Epithelial cell of esophagus (primary cell): ENCODE measurements around the gene PSMC3IP.
A peak's percentile ranks its signal among the peaks of the same experiment; 100 is the strongest.
"Not testable (repeated sequence)": the region's sequence is repeated elsewhere in the genome, so short reads cannot be mapped to it uniquely, and the experiment has no call there.

Experiments
- DNase-seq: peaks from one replicate; pipeline ENCODE4 v3.0.0; 2010; ENCODE audit warnings: low read depth
- H3K4me3 ChIP-seq: 2 replicates; pipeline ENCODE4 v1.5.1; 2011; ENCODE audit warnings: mild to moderate bottlenecking, low read length, control low read depth
- CTCF ChIP-seq: IDR thresholded peaks from 2 replicates; pipeline ENCODE4 v1.5.1; 2011; ENCODE audit warnings: low read depth, mild to moderate bottlenecking, low read length, control low read depth, inconsistent platforms; ENCODE audit not compliant: insufficient read depth; ENCODE audit errors: missing control alignments

Gene PSMC3IP

GRCh38 chr17:42560246-42560645 is 17.3 kb downstream of the PSMC3IP start:
- no peak for TF ChIP-seq CTCF
- H3K4me3 ChIP-seq, result no peak overlapping the region
- no peak for DNase-seq

DNA sequence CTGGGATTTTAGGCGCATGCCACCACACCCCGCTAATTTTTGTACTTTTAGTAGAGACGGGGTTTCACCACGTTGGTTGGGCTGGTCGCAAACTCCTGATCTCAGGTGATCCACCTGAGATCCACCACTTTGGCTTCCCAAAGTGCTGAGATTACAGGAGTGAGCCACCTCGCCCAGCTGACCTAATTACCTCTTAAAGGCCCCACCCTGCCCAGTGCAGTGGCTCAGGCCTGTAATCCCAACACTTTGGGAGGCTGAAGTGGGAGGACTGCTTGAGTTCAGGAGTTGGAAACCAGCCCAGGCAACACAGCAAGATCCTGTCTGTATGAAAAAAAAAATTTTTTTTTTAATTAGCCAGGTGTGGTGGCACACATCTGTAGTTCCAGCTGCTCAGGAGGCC is 18.5 kb downstream of the PSMC3IP start:
- TF ChIP-seq CTCF, result no peak
- no peak for DNase-seq
- no peak overlapping the region for H3K4me3 ChIP-seq

DNA sequence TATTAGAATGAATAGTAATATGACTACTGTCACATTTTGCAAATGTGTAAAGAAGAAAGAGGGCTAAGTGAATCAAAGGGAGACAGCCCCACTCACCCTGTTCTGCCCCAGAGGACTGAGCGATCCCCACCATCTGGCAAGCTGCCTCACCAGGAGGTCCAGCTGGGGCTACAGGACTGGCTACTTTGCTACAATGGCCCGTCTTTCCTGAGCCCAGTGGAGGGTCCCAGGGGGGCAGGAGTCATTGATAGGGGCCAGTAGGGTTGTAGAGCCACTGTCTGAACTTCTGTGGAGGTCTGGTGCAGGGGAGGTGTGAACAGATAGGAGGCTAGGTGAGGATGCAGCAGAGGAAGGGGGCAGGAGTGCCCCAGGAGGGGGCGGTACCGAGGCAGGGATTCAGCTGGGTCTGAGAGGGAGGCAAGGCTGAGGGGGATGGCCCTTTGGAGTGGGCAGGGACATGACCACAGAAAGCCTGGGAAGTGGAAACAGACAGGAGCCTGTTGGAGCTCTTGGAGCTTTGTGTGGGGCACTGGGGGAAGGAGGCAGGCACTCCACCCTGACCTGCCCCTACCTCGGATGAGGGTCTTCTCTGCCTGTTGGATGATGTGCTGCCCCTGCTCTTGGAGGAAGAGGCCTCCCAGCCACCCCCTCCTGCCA is 21.4 kb downstream of the PSMC3IP start:
- not testable (repeated sequence) for H3K4me3 ChIP-seq, DNase-seq

DNA sequence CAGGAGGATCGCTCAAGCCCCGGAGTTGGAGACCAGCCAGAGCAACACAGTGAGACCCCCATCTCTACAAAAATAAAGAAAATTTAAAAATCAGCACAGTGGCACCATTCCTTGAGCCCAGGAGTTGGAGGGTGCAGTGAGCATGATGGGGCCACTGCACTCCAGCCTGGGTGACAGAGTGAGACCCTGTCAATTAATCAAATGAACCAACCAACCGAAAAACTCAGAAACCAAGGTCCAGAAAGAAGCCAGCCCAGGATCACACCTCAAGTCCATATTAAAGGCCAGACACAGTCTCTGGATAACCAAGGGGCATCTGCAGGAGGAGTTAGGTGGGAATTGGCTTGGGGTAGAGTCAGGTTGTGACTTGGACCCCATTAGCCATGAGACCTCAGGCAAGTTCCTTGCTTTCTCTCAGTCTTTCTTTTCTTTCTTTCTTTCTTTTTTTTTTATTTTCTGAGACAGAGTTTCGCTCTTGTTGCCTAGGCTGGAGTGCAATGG is 22.4 kb downstream of the PSMC3IP start:
- peak overlapping the region; percentile 78 for H3K4me3 ChIP-seq
- TF ChIP-seq CTCF, result no peak
- no peak for DNase-seq

DNA sequence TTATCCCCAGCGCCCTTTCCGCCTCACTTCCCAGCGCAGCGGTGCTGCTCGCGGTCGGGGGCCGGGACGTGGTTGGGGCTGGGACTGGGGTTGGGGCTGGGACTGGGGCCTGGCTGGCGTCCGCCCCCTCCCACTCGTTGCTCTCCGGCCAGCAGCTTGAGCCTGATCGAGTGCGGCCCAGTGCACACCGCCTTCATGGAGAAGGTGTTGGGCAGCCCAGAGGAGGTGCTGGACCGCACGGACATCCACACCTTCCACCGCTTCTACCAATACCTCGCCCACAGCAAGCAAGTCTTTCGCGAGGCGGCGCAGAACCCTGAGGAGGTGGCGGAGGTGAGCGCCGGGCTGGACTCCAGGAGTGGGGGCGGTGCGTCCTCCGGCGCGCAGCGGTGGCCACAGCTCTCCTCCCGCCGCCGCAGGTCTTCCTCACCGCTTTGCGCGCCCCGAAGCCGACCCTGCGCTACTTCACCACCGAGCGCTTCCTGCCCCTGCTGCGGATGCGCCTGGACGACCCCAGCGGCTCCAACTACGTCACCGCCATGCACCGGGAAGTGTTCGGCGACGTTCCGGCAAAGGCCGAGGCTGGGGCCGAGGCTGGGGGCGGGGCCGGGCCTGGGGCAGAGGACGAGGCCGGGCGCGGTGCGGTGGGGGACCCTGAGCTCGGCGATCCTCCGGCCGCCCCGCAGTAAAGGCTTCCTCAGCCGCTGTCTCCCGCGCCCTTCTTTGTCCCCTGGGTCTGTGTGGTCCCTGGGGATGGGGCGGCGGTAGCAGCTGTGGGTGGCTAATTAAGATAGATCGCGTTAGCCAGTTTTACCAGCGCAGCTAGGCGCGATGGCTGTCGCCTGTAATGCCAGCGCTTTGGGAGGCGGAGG is 23.0 kb downstream of the PSMC3IP start:
- no peak for TF ChIP-seq CTCF
- peak overlapping the region; percentile 78 for H3K4me3 ChIP-seq
- DNase-seq, result peak; percentile 60

GRCh38 chr17:42553866-42554249 is 23.7 kb downstream of the PSMC3IP start:
- peak overlapping the region; percentile 78 for H3K4me3 ChIP-seq
- DNase-seq, result peak; percentile 67
- TF ChIP-seq CTCF, result peak; percentile 32

- peak; percentile 93 for DNase-seq
- peak overlapping the region; percentile 78 for H3K4me3 ChIP-seq
- TF ChIP-seq CTCF, result peak; percentile 49
Observed at GRCh38 chr17:42553161-42553818, 24.2 kb downstream of the PSMC3IP start.

DNA sequence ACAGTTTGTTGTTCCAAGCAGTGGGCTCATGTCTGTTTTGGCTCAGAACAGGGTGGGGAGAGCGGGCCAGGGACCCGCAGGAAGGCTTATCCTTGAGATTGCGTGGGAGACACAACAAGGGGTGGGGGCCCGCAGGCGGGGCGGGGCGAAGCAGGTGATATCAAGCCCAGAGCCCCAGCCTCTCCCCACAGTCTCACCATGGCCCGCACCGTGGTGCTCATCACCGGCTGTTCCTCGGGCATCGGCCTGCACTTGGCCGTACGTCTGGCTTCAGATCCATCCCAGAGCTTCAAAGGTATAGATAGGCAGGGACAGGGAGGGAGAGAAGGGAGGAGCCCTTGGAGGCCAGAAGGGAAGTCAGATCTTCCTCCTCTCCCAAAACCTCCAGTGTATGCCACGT is 24.8 kb downstream of the PSMC3IP start, which contains the start of gene HSD17B1:
Gene HSD17B1, plus strand, starts transcription at position 188 of the 400 bp plus-strand sequence. Its CDS starts 11 bp downstream, at position 199.
- not testable (repeated sequence) for DNase-seq
- peak within 1 kb of the TSS; percentile 78 for H3K4me3 ChIP-seq
